Ishikawa (cell line): ENCODE results near the gene SEPTIN3.

Experiments
- EP300 ChIP-seq: IDR thresholded peaks from 2 replicates; pipeline ENCODE4 v1.6.1; 2012; ENCODE audit warnings: borderline replicate concordance
- USF1 ChIP-seq: IDR thresholded peaks from 2 replicates; pipeline ENCODE4 v1.6.1; 2012

- TF ChIP-seq EP300 (no peak), USF1 (no peak)
These were observed 43.3 kb upstream of the SEPTIN3 start for GRCh38 chr22:41925783-41926460.
